Naive thymus-derived CD4-positive, alpha-beta T cell (primary cell): ENCODE data around the gene OR6J1. TPM values are rescaled to one million over a fixed set of nuclear protein-coding genes. Genes with fewer than 3 reads are reported as not detected.

ENCODE experiments used
- ATAC-seq: fragments of 150-1000 bp; cut with Tn5 transposase; 2 replicates; pipeline ENCODE4 v1.10.0; 2021; ENCODE audit warnings: mild to moderate bottlenecking, moderate library complexity
- CTCF ChIA-PET: fragments of 350-600 bp; sonication (Branson Sonifier 250); formaldehyde crosslinking; loops from one replicate; lab custom pipeline; 2021; ENCODE audit warnings: antibody characterized with exemption; lab: Charles Lee
- POLR2A ChIA-PET: fragments of 350-600 bp; sonication (Branson Sonifier 250); formaldehyde crosslinking; loops from one replicate; lab custom pipeline; 2021; ENCODE audit warnings: antibody characterized with exemption, inconsistent platforms; lab: Charles Lee
- DNase-seq, 9 donors: peaks; one replicate each; pipeline versions ENCODE4 v3.0.0 to v3.0.0-alpha.2; 2020 to 2022; ENCODE audit warnings: mixed read lengths in 1 of 9
- H3K27ac ChIP-seq: one replicate; pipeline ENCODE4 v1.7.0; 2013; ENCODE audit warnings: mild to moderate bottlenecking, low read depth, low read length, moderate library complexity
- H3K27me3 ChIP-seq, 2 donors: one replicate each; pipeline ENCODE4 v1.7.0; 2013; ENCODE audit warnings: low read length in 2 of 2, mild to moderate bottlenecking in 2 of 2, moderate library complexity in 2 of 2; ENCODE audit not compliant: control insufficient read depth in 2 of 2, insufficient read depth in 2 of 2
- H3K36me3 ChIP-seq, 3 experiments: 1 replicate in 2 of 3; 2 replicates in 1 of 3; pipeline ENCODE4 v1.7.0; 2013; ENCODE audit warnings: low read length in 3 of 3, mild to moderate bottlenecking in 3 of 3, moderate library complexity in 1 of 3; ENCODE audit not compliant: insufficient read depth in 3 of 3, control insufficient read depth in 2 of 3
- H3K4me1 ChIP-seq, 2 donors: one replicate each; pipeline ENCODE4 v1.7.0; 2013; ENCODE audit warnings: low read length in 2 of 2, mild to moderate bottlenecking in 2 of 2, moderate library complexity in 1 of 2; ENCODE audit not compliant: control insufficient read depth in 2 of 2, insufficient read depth in 2 of 2
- H3K4me3 ChIP-seq: 2 replicates; pipeline ENCODE4 v1.7.0; 2013; ENCODE audit warnings: mild to moderate bottlenecking, low read length
- H3K9me3 ChIP-seq, 3 experiments: 1 replicate in 2 of 3; 2 replicates in 1 of 3; pipeline ENCODE4 v1.7.0; 2013; ENCODE audit warnings: low read length in 3 of 3; ENCODE audit not compliant: control insufficient read depth in 2 of 3
- H3K27ac Mint-ChIP-seq, 9 donors: one replicate each; pipeline ENCODE4 v1.8.0; 2020 to 2022; ENCODE audit warnings: mixed read lengths in 9 of 9, mild to moderate bottlenecking in 8 of 9, moderate library complexity in 5 of 9, inconsistent platforms in 2 of 9
- H3K27me3 Mint-ChIP-seq, 5 donors: one replicate each; pipeline ENCODE4 v1.8.0; 2021 to 2022; ENCODE audit warnings: mixed read lengths in 5 of 5, mild to moderate bottlenecking in 1 of 5
- H3K36me3 Mint-ChIP-seq, 5 donors: one replicate each; pipeline ENCODE4 v1.8.0; 2020 to 2022; ENCODE audit warnings: mixed read lengths in 5 of 5, mild to moderate bottlenecking in 3 of 5, inconsistent platforms in 1 of 5
- H3K4me1 Mint-ChIP-seq, 7 donors: one replicate each; pipeline ENCODE4 v1.8.0; 2020 to 2022; ENCODE audit warnings: mixed read lengths in 7 of 7, mild to moderate bottlenecking in 3 of 7, inconsistent platforms in 1 of 7
- H3K4me3 Mint-ChIP-seq, 10 donors: one replicate each; pipeline ENCODE4 v1.8.0; 2020 to 2022; ENCODE audit warnings: mild to moderate bottlenecking in 10 of 10, mixed read lengths in 10 of 10, moderate library complexity in 6 of 10, inconsistent platforms in 2 of 10
- H3K9me3 Mint-ChIP-seq, 11 donors: one replicate each; pipeline ENCODE4 v1.8.0; 2020 to 2022; ENCODE audit warnings: mixed read lengths in 11 of 11, mild to moderate bottlenecking in 4 of 11, inconsistent platforms in 1 of 11, moderate library complexity in 1 of 11
- intact Hi-C, 2 donors: fragments of 100-400 bp; cut with micrococcal nuclease; formaldehyde crosslinking; loops; one replicate each; pipeline ENCODE4 v1.15.1; 2023
- polyA plus RNA-seq, 2 donors: library from polyadenylated mRNA; unstranded; fragments of 300-500 nt; fragmentation: Illumina TruSeq; gene quantifications; one replicate each; pipeline ENCODE4 v1.2.3, GENCODE V29; 2021
- total RNA-seq, 6 experiments: library from RNA in 5 of 6; stranded (reverse) in 5 of 6; gene quantifications; 1 replicate in 5 of 6; 2 replicates in 1 of 6; pipeline ENCODE4 v1.2.3 and lab custom pipeline; 2021 to 2026

OR6J1 gene
- total and polyA plus RNA-seq, 7 experiments from 2014 or later: not detected

- Histone ChIP-seq H3K4me3 (no peak overlapping the region), H3K27me3 (no peaks in the 10 kb centered on the region), H3K4me1 (no peaks in the 10 kb centered on the region), H3K36me3 (no peaks in the 10 kb centered on the region), H3K9me3 (no peaks in the 10 kb centered on the region), H3K27ac (no peak overlapping the region)
- peaks cover 0 to 11% (median 0%) of the 10 kb centered on the region in 11 donors for H3K9me3 Mint-ChIP-seq
- H3K4me1 Mint-ChIP-seq: peaks cover 0 to 3% (median 0%) of the 10 kb centered on the region in 7 donors
- H3K27ac Mint-ChIP-seq: no peak overlapping the region
- ATAC-seq (no peak), DNase-seq (no peak)
- peaks cover 0 to 6% (median 0%) of the 10 kb centered on the region in 5 donors for H3K27me3 Mint-ChIP-seq
- no peak overlapping the region for H3K4me3 Mint-ChIP-seq
- intact Hi-C loops: no loop called here
- ChIA-PET POLR2A (no interaction called here), CTCF (interaction anchor here (0.6 kb wide), 1 partner anchor 184 kb away, joined by 3 read pairs; no protein-coding TSS in a partner anchor)
- peaks cover 0 to 6% (median 0%) of the 10 kb centered on the region in 5 donors for H3K36me3 Mint-ChIP-seq
Observed at GRCh38 chr14:22666203-22666893, 22.2 kb upstream of the OR6J1 start.

GRCh38 chr14:22664261-22664660 is 20.1 kb upstream of the OR6J1 start:
- Histone ChIP-seq H3K4me1 (no peaks in the 10 kb centered on the region), H3K9me3 (no peaks in the 10 kb centered on the region), H3K27me3 (no peaks in the 10 kb centered on the region), H3K27ac (no peak overlapping the region), H3K36me3 (no peaks in the 10 kb centered on the region), H3K4me3 (no peak overlapping the region)
- ChIA-PET POLR2A (no interaction called here), CTCF (interaction anchor here (1.0 kb wide), 1 partner anchor 18 kb away, joined by 3 read pairs; no protein-coding TSS in a partner anchor)
- intact Hi-C loops: no loop called here
- ATAC-seq: no peak
- no peak overlapping the region for H3K4me3 Mint-ChIP-seq
- DNase-seq: no peak
- peaks cover 0 to 11% (median 0%) of the 10 kb centered on the region in 11 donors for H3K9me3 Mint-ChIP-seq
- no peak overlapping the region for H3K27ac Mint-ChIP-seq
- peaks cover 0 to 3% (median 0%) of the 10 kb centered on the region in 7 donors for H3K4me1 Mint-ChIP-seq
- peaks cover 0 to 6% (median 0%) of the 10 kb centered on the region in 5 donors for H3K36me3 Mint-ChIP-seq
- H3K27me3 Mint-ChIP-seq: peaks cover 0 to 6% (median 0%) of the 10 kb centered on the region in 5 donors

GRCh38 chr14:22660654-22661053 is 16.5 kb upstream of the OR6J1 start:
- CTCF ChIA-PET: no interaction called here
- H3K4me3 Mint-ChIP-seq: no peak overlapping the region
- POLR2A ChIA-PET: no interaction called here
- H3K27me3 Mint-ChIP-seq: peaks cover 0 to 6% (median 0%) of the 10 kb centered on the region in 5 donors
- DNase-seq: no peak
- ATAC-seq: no peak
- H3K27ac ChIP-seq: no peak overlapping the region
- intact Hi-C loops: no loop called here
- H3K36me3 ChIP-seq: no peaks in the 10 kb centered on the region
- no peaks in the 10 kb centered on the region for H3K9me3 Mint-ChIP-seq
- H3K27ac Mint-ChIP-seq: no peak overlapping the region
- no peak overlapping the region for H3K4me3 ChIP-seq
- no peaks in the 10 kb centered on the region for H3K27me3 ChIP-seq
- H3K9me3 ChIP-seq: no peaks in the 10 kb centered on the region
- peaks cover 0 to 4% (median 0%) of the 10 kb centered on the region in 7 donors for H3K4me1 Mint-ChIP-seq
- H3K36me3 Mint-ChIP-seq: no peaks in the 10 kb centered on the region
- no peaks in the 10 kb centered on the region for H3K4me1 ChIP-seq

GRCh38 chr14:22658946-22659345 is 14.8 kb upstream of the OR6J1 start:
- no peaks in the 10 kb centered on the region for H3K4me1 ChIP-seq
- DNase-seq: no peak
- no peaks in the 10 kb centered on the region for H3K9me3 ChIP-seq
- Mint-ChIP-seq H3K36me3 (no peaks in the 10 kb centered on the region), H3K9me3 (no peaks in the 10 kb centered on the region), H3K27ac (no peak overlapping the region), H3K27me3 (peaks cover 0 to 6% (median 0%) of the 10 kb centered on the region in 5 donors), H3K4me1 (peaks cover 0 to 4% (median 0%) of the 10 kb centered on the region in 7 donors), H3K4me3 (no peak overlapping the region)
- no peak for ATAC-seq
- ChIA-PET CTCF (no interaction called here), POLR2A (no interaction called here)
- H3K4me3 ChIP-seq: no peak overlapping the region
- H3K36me3 ChIP-seq: no peaks in the 10 kb centered on the region
- no peak overlapping the region for H3K27ac ChIP-seq
- intact Hi-C loops: loop anchor here (1.0 to 10.0 kb wide), 4 partner anchors 194 to 924 kb away; no protein-coding TSS in a partner anchor
- no peaks in the 10 kb centered on the region for H3K27me3 ChIP-seq

GRCh38 chr14:22657861-22658260 is 13.7 kb upstream of the OR6J1 start:
- H3K4me1 ChIP-seq: no peaks in the 10 kb centered on the region
- H3K9me3 ChIP-seq: no peaks in the 10 kb centered on the region
- no peak overlapping the region for H3K4me3 ChIP-seq
- H3K9me3 Mint-ChIP-seq: no peaks in the 10 kb centered on the region
- H3K36me3 ChIP-seq: no peaks in the 10 kb centered on the region
- H3K27me3 ChIP-seq: no peaks in the 10 kb centered on the region
- no peak overlapping the region for H3K4me3 Mint-ChIP-seq
- no peak for ATAC-seq
- no peak for DNase-seq
- H3K27ac ChIP-seq: no peak overlapping the region
- peak overlapping the region in 1 of 9 donors; percentile 25 for H3K27ac Mint-ChIP-seq
- peaks cover 0 to 4% (median 0%) of the 10 kb centered on the region in 5 donors for H3K27me3 Mint-ChIP-seq
- peaks cover 0 to 4% (median 0%) of the 10 kb centered on the region in 7 donors for H3K4me1 Mint-ChIP-seq
- H3K36me3 Mint-ChIP-seq: no peaks in the 10 kb centered on the region
- intact Hi-C loops: loop anchor here (1.0 to 10.0 kb wide), 4 partner anchors 195 to 923 kb away; no protein-coding TSS in a partner anchor
- ChIA-PET CTCF (interaction anchor here (1.0 kb wide), 1 partner anchor 9 kb away, joined by 4 read pairs; no protein-coding TSS in a partner anchor), POLR2A (interaction anchor here (0.6 kb wide), 1 partner anchor 72 kb away, joined by 3 read pairs; no protein-coding TSS in a partner anchor)

- Mint-ChIP-seq H3K9me3 (no peaks in the 10 kb centered on the region), H3K4me3 (no peak overlapping the region), H3K27ac (no peak overlapping the region), H3K27me3 (peaks cover 0 to 2% (median 0%) of the 10 kb centered on the region in 5 donors), H3K4me1 (peaks cover 0 to 3% (median 0%) of the 10 kb centered on the region in 7 donors), H3K36me3 (no peaks in the 10 kb centered on the region)
- ChIA-PET POLR2A (no interaction called here), CTCF (interaction anchor here (1.0 kb wide), 1 partner anchor 9 kb away, joined by 4 read pairs; no protein-coding TSS in a partner anchor)
- Histone ChIP-seq H3K27me3 (no peaks in the 10 kb centered on the region), H3K4me3 (no peak overlapping the region), H3K4me1 (no peaks in the 10 kb centered on the region), H3K36me3 (no peaks in the 10 kb centered on the region), H3K9me3 (no peaks in the 10 kb centered on the region), H3K27ac (no peak overlapping the region)
- intact Hi-C loops: loop anchor here in 1 of 2 donors (5.0 to 10.0 kb wide), 3 partner anchors 245 to 922 kb away; no protein-coding TSS in a partner anchor
- ATAC-seq (no peak), DNase-seq (no peak)
Observed at GRCh38 chr14:22656945-22657731, 13.0 kb upstream of the OR6J1 start.
